HG03175 (cell line): Measurements from ENCODE around the gene RBFA.
"Not testable (repeated sequence)": the region's sequence is repeated elsewhere in the genome, so short reads cannot be mapped to it uniquely, and the experiment has no call there.

Experiments used
- ATAC-seq: cut with Tn5 transposase; IDR thresholded peaks from one replicate; pipeline ENCODE4 v1.9.1; 2021; ENCODE audit warnings: mild to moderate bottlenecking, moderate library complexity; ENCODE audit not compliant: unreplicated experiment

The RBFA gene

GRCh38 chr18:80034068-80034851, at the start of gene RBFA:
Gene RBFA (plus strand): TSS chr18:80034434. CDS start chr18:80034496, 62 bp downstream.
- ATAC-seq, result peak; percentile 74

GRCh38 chr18:79985172-79985571, 49.1 kb upstream of the RBFA start:
- no peak for ATAC-seq

GRCh38 chr18:79986726-79987125, 47.5 kb upstream of the RBFA start:
- ATAC-seq, result no peak

- no peak for ATAC-seq
These were observed 46.7 kb upstream of the RBFA start for GRCh38 chr18:79987566-79987965.

- peak; percentile 72 for ATAC-seq
These were observed 46.2 kb upstream of the RBFA start for GRCh38 chr18:79988071-79988450.

- ATAC-seq, result peak; percentile 97
These were observed 45.6 kb upstream of the RBFA start, which contains the start of gene TXNL4A for GRCh38 chr18:79988451-79989194. Gene TXNL4A (minus strand): TSS chr18:79988563. CDS start chr18:79988392, 171 bp downstream.

- no peak for ATAC-seq
These were observed 45.1 kb upstream of the RBFA start for GRCh38 chr18:79989195-79989497.

GRCh38 chr18:79991494-79991893, 42.7 kb upstream of the RBFA start:
- ATAC-seq, result no peak

- not testable (repeated sequence) for ATAC-seq
These were observed 34.5 kb upstream of the RBFA start for GRCh38 chr18:79999701-80000100.

GRCh38 chr18:80000877-80001276, 33.4 kb upstream of the RBFA start:
- no peak for ATAC-seq

- ATAC-seq, result no peak
These were observed 31.8 kb upstream of the RBFA start for GRCh38 chr18:80002468-80002867.

- no peak for ATAC-seq
These were observed 29.5 kb upstream of the RBFA start for GRCh38 chr18:80004600-80005342.

GRCh38 chr18:80006724-80007123, 27.5 kb upstream of the RBFA start:
- no peak for ATAC-seq

- no peak for ATAC-seq
These were observed 24.3 kb upstream of the RBFA start for GRCh38 chr18:80009661-80010550.

- ATAC-seq, result no peak
These were observed 23.7 kb upstream of the RBFA start for GRCh38 chr18:80010551-80010906.

GRCh38 chr18:80011496-80012137, 22.6 kb upstream of the RBFA start:
- not testable (repeated sequence) for ATAC-seq

GRCh38 chr18:80012714-80013113, 21.5 kb upstream of the RBFA start:
- no peak for ATAC-seq

- ATAC-seq, result no peak
These were observed 11.6 kb upstream of the RBFA start for GRCh38 chr18:80022613-80023012.

GRCh38 chr18:80023173-80023572, 11.1 kb upstream of the RBFA start:
- no peak for ATAC-seq

- no peak for ATAC-seq
These were observed 7.9 kb upstream of the RBFA start for GRCh38 chr18:80026363-80026762.
